Activated CD4-positive, alpha-beta T cell treated with anti-CD3 and anti-CD28 coated beads, Interleukin-2, amount 10 ng/mL, durations not matched to agents 24 days and 14 days (primary cell): ENCODE results near the gene ZNF407. TPM values are rescaled to one million over a fixed set of nuclear protein-coding genes. Genes with fewer than 3 reads are reported as not detected.

Source experiments
- DNase-seq: peaks from one replicate; pipeline ENCODE4 v3.0.0; 2022
- H3K27ac Mint-ChIP-seq: one replicate; pipeline ENCODE4 v1.8.0; 2022; ENCODE audit warnings: mild to moderate bottlenecking, mixed read lengths
- H3K27me3 Mint-ChIP-seq: one replicate; pipeline ENCODE4 v1.8.0; 2022; ENCODE audit warnings: mixed read lengths
- H3K36me3 Mint-ChIP-seq: one replicate; pipeline ENCODE4 v1.8.0; 2022; ENCODE audit warnings: low read depth, mild to moderate bottlenecking, mixed read lengths
- H3K4me1 Mint-ChIP-seq: one replicate; pipeline ENCODE4 v1.8.0; 2021; ENCODE audit warnings: mixed read lengths
- H3K4me3 Mint-ChIP-seq: one replicate; pipeline ENCODE4 v1.8.0; 2022; ENCODE audit warnings: mild to moderate bottlenecking, moderate library complexity, mixed read lengths
- H3K9me3 Mint-ChIP-seq: one replicate; pipeline ENCODE4 v1.8.0; 2021; ENCODE audit warnings: mixed read lengths
- intact Hi-C: fragments of 100-400 bp; cut with micrococcal nuclease; formaldehyde crosslinking; loops from one replicate; pipeline ENCODE4 v1.15.1; 2023
- total RNA-seq: library from RNA; stranded (reverse); gene quantifications from 2 replicates; pipeline ENCODE4 v1.2.3, GENCODE V29; 2022

The ZNF407 gene
- total RNA-seq, 1 donor from 2014 or later = 18.1 TPM

DNA sequence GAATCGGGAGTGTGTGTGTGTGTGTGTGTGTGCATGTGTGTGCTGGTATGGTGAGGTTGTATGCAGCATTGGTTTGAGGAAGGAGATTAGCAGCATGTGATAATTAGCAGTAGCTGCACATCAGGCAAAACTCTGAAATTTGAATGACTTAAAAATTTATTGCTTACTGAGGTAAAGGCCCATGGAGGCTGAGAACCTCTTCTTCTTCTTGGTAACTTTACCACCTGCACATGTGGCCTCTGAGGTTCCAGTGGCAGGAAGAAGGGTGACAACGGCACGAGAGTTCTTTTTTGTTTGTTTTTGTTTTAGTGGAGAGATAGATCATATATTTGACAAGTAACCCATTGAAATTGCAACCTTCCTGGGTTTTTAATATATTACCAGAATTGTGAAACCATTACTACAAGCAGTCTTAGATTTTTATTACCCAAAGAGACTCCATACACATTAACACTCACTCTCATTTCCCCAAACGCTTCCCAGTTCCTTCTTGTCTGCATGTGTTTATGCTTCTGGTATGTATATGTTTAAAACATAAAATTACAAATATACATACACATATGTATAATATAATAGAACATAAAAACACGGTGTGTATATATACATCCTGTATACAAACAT, 319.2 kb downstream of the ZNF407 start:
- H3K4me3 Mint-ChIP-seq = no peak overlapping the region
- DNase-seq = no peak
- H3K36me3 Mint-ChIP-seq = no peaks in the 10 kb centered on the region
- H3K9me3 Mint-ChIP-seq = no peaks in the 10 kb centered on the region
- intact Hi-C loops = no loop called here
- H3K27ac Mint-ChIP-seq = no peak overlapping the region
- H3K4me1 Mint-ChIP-seq = peaks cover 5% of the 10 kb centered on the region
- H3K27me3 Mint-ChIP-seq = no peaks in the 10 kb centered on the region

DNA sequence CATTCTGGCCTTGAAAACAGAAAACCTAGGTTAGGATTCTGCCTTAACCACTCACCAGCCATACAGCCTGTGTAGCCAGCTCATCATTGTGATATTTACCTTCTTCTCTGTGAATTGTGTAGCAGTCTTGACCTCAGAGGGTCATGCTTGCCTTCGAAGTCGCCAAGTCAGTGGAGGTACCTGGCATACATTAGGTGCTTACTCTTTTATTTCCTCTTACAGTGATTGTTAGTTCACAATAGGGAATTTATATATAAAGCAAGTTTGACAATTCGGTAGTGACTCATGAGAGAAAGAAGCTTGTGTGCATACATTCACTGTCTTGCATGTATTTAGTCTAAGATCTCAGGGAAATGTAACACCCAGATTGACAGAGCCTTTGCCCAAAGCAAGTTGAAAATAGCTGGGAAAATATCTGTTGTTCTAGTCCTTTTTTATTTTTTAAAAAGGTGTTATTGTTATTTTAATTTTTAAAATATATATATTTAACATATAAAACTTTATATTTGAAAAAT, 320.7 kb downstream of the ZNF407 start:
- peaks cover 5% of the 10 kb centered on the region for H3K4me1 Mint-ChIP-seq
- no peak overlapping the region for H3K27ac Mint-ChIP-seq
- H3K4me3 Mint-ChIP-seq = no peak overlapping the region
- no peak for DNase-seq
- intact Hi-C loops = no loop called here
- H3K9me3 Mint-ChIP-seq = no peaks in the 10 kb centered on the region
- no peaks in the 10 kb centered on the region for H3K27me3 Mint-ChIP-seq
- no peaks in the 10 kb centered on the region for H3K36me3 Mint-ChIP-seq

DNA sequence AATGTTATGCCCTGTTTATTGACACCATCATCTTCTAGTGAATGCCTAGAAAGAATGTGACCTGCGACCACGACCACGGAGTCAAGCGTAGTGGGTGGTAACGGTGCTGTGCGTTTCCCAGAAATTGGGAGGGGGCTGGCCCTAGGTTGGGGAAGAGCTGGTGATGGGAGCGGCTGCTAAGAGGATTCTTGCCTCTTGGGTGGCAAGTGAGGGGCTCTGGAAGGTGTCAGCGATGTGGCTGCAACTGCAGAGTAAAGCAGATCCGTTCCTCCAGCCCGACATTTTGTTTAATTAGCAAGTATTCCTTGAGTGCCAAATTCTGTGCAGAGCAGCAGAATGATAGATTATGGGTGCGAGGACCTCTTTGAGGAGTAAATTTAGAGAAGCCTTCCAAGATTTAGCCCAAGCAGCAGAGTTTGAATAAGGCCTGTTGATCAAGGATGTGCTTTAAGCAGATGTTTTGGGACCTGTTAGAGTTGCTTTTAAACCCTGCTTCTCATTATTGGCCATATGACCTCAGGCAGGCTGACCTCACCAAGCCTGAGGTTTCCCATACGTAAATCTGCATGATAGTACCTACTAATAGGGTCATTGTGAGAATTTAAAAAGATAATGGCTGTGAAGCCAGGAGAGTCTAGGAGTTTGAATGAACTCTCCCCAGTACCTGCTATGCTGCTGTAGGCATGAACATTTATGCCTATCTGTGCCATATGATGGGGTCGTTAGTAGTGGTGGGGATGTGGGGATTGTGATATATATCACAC, 323.6 kb downstream of the ZNF407 start:
- H3K36me3 Mint-ChIP-seq = no peaks in the 10 kb centered on the region
- no peak overlapping the region for H3K27ac Mint-ChIP-seq
- H3K4me1 Mint-ChIP-seq = no peaks in the 10 kb centered on the region
- intact Hi-C loops = no loop called here
- H3K9me3 Mint-ChIP-seq = no peaks in the 10 kb centered on the region
- H3K27me3 Mint-ChIP-seq = no peaks in the 10 kb centered on the region
- no peak for DNase-seq
- H3K4me3 Mint-ChIP-seq = no peak overlapping the region

DNA sequence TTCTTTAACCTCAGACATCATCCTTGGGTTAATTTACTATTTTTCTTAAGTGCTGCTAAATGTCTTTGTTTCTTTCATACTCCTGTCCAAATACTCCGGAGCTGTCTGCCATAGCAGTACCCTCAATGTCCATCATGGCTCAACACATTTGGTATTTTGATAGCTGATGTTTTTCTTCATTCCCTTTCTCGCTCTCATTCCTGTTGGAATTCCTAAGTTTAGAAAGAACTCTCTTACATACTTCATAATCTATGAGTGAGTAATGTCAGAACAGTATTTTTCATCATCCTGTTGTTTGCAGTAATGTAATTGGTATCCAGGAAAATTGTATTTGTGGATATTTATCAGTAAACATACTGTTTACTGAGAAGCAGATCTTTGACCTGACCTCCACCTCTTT, 328.4 kb downstream of the ZNF407 start:
- no peak for DNase-seq
- Mint-ChIP-seq H3K36me3 (no peaks in the 10 kb centered on the region), H3K27me3 (no peaks in the 10 kb centered on the region), H3K4me1 (no peaks in the 10 kb centered on the region), H3K9me3 (no peaks in the 10 kb centered on the region), H3K4me3 (no peak overlapping the region), H3K27ac (no peak overlapping the region)
- intact Hi-C loops = no loop called here

DNA sequence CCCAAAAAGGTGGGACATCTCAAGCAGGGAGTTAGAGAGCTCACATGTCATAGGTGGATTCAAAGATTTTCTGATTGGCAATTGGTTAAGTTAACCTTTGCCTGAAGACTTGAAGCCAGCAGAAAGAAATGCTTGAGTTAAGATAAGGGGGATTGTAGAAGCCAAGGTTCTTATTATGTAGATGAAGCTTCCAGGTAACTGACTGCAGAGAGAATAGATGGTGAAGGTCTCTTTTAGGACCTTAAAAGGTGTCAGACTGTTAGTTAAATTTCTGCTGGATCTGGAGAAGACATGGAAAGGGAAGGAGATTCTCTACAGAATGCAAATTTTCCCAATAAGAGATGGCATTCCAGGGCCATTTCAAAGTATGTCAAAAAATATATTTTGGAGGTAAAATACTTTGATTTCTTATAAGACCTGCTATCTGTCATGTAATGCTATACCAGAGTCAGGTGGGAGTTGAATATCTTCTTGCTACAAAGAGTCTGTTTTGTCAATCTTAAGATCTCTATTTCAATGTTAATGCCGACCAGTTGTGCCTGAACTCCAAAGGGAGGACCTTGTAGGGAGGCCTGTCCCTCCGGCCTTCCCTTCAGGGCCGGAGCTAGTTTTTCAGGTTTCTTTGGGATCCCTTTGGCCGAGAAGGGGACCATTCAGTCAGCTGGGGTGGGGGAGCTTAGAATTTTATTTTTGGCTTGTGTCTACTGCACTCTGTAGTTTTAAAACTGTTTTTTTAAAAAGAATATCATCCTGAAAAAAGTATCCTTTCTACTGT, 330.7 kb downstream of the ZNF407 start:
- Mint-ChIP-seq H3K9me3 (no peaks in the 10 kb centered on the region), H3K36me3 (no peaks in the 10 kb centered on the region), H3K4me3 (no peak overlapping the region), H3K27ac (no peak overlapping the region), H3K27me3 (no peaks in the 10 kb centered on the region), H3K4me1 (no peaks in the 10 kb centered on the region)
- intact Hi-C loops = no loop called here
- peak; percentile 19 for DNase-seq

DNA sequence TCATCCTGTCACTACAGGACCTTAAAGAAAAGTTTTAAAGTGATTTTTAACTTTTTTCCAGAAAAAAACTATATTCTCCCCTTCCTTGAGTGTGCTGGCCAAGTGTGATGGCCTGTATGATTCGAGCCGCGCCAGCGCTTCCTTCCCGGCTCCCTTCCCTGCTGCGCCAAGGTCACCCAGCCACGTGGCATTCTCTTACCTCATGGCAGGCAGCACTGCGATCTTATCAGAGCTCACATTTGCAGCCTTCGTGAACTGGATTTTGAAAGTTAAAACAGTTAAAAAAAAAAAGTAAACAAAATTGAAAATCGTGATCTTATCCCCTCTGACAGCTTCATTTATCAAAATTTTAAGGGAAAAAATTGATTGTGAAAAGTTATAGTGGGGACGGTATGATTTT, 331.4 kb downstream of the ZNF407 start:
- Mint-ChIP-seq H3K27ac (no peak overlapping the region), H3K4me3 (no peak overlapping the region), H3K4me1 (no peaks in the 10 kb centered on the region), H3K36me3 (no peaks in the 10 kb centered on the region), H3K27me3 (no peaks in the 10 kb centered on the region), H3K9me3 (no peaks in the 10 kb centered on the region)
- intact Hi-C loops = no loop called here
- DNase-seq = no peak

DNA sequence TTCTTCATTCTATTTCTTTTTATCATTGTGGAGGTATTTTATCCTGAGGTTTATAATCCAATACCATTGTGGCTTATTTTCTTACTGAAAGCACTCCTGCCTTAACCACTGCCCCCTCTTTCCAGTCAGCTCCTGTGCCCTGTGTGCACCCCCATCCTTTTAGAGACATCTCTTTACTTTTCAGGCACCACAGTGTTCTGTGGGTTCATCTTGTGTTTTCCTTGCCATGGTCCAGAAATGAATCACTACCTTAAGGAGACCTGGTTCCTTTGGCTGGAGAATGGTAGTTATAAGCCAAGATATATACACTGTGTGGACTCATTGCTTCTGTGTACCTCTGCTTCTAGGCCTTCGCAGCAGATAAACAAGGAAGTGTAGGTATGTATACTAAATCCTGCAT, 332.9 kb downstream of the ZNF407 start:
- no peak overlapping the region for H3K4me3 Mint-ChIP-seq
- H3K27ac Mint-ChIP-seq = no peak overlapping the region
- no peak for DNase-seq
- intact Hi-C loops = no loop called here
- H3K27me3 Mint-ChIP-seq = no peaks in the 10 kb centered on the region
- H3K9me3 Mint-ChIP-seq = no peaks in the 10 kb centered on the region
- H3K4me1 Mint-ChIP-seq = no peaks in the 10 kb centered on the region
- no peaks in the 10 kb centered on the region for H3K36me3 Mint-ChIP-seq

DNA sequence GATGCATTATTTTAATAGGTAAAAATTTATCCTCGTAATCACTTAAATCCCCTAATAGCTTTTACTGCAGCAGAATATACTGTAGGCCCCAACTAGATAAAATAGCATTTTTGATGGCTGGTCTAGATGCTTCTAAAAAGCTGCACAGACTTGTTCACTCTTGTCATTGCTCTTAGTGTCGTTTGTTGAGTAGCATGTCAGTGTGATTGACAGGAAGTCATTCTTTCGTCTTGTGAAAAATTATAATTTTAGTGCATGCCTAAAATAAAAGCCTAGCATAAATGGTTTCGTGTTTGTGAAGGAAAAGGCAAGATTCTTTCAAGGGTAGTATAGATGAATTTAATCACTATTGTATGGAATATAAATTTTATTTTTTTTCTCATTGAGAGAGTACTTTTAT, 336.3 kb downstream of the ZNF407 start:
- no peaks in the 10 kb centered on the region for H3K9me3 Mint-ChIP-seq
- H3K4me3 Mint-ChIP-seq = no peak overlapping the region
- H3K36me3 Mint-ChIP-seq = no peaks in the 10 kb centered on the region
- no peaks in the 10 kb centered on the region for H3K4me1 Mint-ChIP-seq
- intact Hi-C loops = no loop called here
- no peaks in the 10 kb centered on the region for H3K27me3 Mint-ChIP-seq
- H3K27ac Mint-ChIP-seq = no peak overlapping the region
- DNase-seq = no peak

DNA sequence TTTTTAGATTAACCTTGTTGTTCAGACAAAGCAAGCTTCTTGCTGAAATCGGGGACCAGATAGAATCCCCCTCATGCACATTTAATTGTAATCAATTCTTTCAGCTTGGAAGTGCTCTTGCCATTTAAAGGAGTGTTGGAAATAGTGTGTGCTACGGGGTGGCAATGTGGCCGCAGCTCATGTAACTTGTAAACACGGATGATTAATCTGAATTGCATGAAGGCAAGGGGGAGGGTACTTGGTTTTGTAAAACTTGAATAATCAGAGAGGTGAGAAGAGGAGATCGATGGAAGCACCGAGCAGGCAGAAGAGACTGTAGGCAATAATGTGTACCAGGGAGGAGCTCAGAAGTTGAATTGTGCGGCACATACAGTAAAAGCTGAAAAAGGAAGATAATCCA, 337.8 kb downstream of the ZNF407 start:
- Mint-ChIP-seq H3K27ac (no peak overlapping the region), H3K9me3 (no peaks in the 10 kb centered on the region), H3K4me3 (no peak overlapping the region), H3K4me1 (no peaks in the 10 kb centered on the region), H3K36me3 (no peaks in the 10 kb centered on the region), H3K27me3 (no peaks in the 10 kb centered on the region)
- intact Hi-C loops = no loop called here
- no peak for DNase-seq

DNA sequence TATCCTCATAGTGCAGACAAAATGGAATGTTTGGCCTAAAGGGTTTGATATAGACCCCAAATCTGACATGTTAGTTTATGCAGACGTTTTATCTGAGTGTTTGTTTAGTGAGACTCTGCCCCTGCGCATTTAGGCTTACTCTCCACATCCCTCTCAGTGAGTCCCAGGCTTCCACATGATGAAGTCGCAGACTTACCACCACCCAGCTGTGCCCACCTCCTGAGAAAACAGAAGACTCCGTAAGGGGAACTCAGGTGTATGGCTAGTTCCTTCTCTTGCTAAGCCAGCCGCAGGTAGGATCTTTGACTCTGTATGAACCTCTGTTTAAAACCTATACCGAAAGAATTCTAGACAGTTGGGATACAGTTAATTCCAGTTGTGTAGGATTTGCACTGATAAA, 338.7 kb downstream of the ZNF407 start:
- no peaks in the 10 kb centered on the region for H3K9me3 Mint-ChIP-seq
- H3K4me1 Mint-ChIP-seq = no peaks in the 10 kb centered on the region
- no peak for DNase-seq
- no peak overlapping the region for H3K4me3 Mint-ChIP-seq
- H3K27me3 Mint-ChIP-seq = no peaks in the 10 kb centered on the region
- no peaks in the 10 kb centered on the region for H3K36me3 Mint-ChIP-seq
- no peak overlapping the region for H3K27ac Mint-ChIP-seq
- intact Hi-C loops = no loop called here

DNA sequence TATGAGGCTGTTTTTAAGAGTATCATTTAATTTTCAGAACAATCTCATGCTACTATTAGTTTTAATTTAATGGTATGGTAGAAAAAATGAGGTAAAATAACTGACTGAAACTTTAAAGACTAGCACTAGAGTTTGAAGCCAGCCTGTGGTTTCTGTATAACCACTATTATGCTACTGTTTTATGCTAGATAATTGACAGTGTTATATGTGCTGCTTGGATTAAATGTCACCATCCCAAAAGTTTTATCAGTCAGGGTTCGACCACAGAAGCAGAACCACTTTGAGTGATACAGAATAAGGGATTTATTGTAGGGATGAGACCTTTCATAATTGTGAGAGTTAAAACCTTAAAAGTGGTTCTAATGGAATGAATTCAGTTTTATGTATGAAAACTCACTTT, 339.6 kb downstream of the ZNF407 start:
- DNase-seq = no peak
- no peak overlapping the region for H3K4me3 Mint-ChIP-seq
- H3K27me3 Mint-ChIP-seq = no peaks in the 10 kb centered on the region
- peaks cover 7% of the 10 kb centered on the region for H3K4me1 Mint-ChIP-seq
- no peaks in the 10 kb centered on the region for H3K36me3 Mint-ChIP-seq
- H3K9me3 Mint-ChIP-seq = no peaks in the 10 kb centered on the region
- intact Hi-C loops = no loop called here
- H3K27ac Mint-ChIP-seq = no peak overlapping the region

DNA sequence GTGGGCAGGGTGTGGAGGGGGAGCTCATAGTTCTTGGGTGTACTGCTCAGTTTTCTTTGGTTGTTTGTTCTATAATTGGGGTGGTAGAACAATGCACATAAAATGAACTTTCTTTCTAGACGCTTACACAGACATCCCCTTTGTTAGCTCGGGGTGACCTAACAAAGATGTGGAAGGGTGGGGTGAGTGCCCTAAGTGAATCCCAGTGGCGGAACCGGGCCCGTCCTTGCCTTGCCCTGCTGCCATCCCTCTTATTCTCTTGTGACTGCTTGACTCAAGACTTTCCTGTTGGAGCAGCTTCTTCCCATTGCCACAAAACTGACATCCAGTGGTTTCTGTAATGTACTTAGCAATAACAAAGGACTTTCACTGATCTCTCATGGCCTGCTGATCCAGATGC, 343.2 kb downstream of the ZNF407 start:
- Mint-ChIP-seq H3K4me1 (peaks cover 14% of the 10 kb centered on the region), H3K27ac (no peak overlapping the region), H3K4me3 (no peak overlapping the region), H3K36me3 (no peaks in the 10 kb centered on the region), H3K9me3 (no peaks in the 10 kb centered on the region), H3K27me3 (peaks cover 3% of the 10 kb centered on the region)
- no peak for DNase-seq
- intact Hi-C loops = no loop called here

DNA sequence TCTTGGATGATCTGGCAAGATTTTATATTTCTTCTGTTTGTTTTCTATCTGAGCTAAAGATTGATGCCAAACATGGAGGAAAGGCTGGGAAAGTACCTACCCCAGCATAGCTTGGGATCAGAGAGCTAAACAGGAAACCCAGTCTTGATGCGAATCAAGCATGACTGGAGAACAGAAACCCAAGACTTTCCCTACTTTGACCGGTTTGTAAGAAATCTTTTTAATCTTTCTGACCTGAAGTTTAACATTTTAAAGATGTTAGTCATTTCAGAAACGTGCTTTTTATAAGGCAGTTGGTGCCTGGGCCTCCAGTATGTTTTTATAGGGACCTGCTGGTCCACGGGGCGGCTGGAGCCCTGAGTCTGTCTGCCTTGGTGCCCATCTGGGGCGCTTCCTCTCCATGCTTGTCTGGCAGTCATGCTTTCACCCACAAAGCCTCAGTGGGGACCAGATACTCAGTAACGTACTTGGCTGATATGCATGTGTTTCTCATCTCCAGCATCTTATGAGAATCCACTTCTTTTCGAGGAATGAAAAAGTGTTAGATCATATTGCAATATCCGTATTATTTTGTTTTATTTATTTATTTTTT, 344.7 kb downstream of the ZNF407 start:
- Mint-ChIP-seq H3K36me3 (no peaks in the 10 kb centered on the region), H3K27ac (peak overlapping the region; percentile 65), H3K27me3 (peaks cover 3% of the 10 kb centered on the region), H3K4me3 (peak overlapping the region; percentile 69), H3K9me3 (no peaks in the 10 kb centered on the region), H3K4me1 (peaks cover 14% of the 10 kb centered on the region)
- intact Hi-C loops = no loop called here
- peak; percentile 76 for DNase-seq

DNA sequence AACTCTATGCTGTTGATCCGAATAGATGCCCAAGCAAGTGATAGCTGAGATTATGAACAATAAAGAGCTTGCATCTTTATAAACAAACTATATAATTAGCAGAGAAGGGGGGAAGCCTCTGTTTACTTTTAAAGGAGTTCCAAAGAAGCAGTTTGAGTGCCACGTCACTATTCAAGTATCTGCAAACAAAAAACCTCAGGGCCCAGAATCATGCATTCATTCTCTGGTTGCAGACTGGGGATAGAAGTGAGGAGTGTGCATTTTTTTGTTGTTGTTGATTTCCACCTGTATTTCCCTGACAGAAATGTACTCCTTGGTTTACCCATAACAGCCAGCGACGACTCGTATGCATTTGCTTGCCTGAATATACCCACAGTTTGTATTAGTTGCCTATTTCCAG, 347.0 kb downstream of the ZNF407 start:
- Mint-ChIP-seq H3K4me3 (no peak overlapping the region), H3K36me3 (no peaks in the 10 kb centered on the region), H3K4me1 (peaks cover 17% of the 10 kb centered on the region), H3K9me3 (no peaks in the 10 kb centered on the region), H3K27me3 (peaks cover 3% of the 10 kb centered on the region), H3K27ac (no peak overlapping the region)
- intact Hi-C loops = no loop called here
- DNase-seq = no peak
